Brain pericyte (primary cell): Measurements from ENCODE around the gene MMP3.

ENCODE experiments used
- DNase-seq: peaks from one replicate; pipeline ENCODE4 v3.0.0-alpha.2; 2012; ENCODE audit warnings: low read depth, low spot score

Gene MMP3

GRCh38 chr11:102832612-102833011 is 10.8 kb downstream of the MMP3 start:
- DNase-seq: no peak

GRCh38 chr11:102831489-102832440 is 11.6 kb downstream of the MMP3 start:
- peak; percentile 18 for DNase-seq

GRCh38 chr11:102831128-102831488 is 12.3 kb downstream of the MMP3 start:
- no peak for DNase-seq

- DNase-seq: no peak
These were observed 13.2 kb downstream of the MMP3 start for GRCh38 chr11:102830001-102830727.

- no peak for DNase-seq
These were observed 14.0 kb downstream of the MMP3 start for GRCh38 chr11:102829316-102830000.

- DNase-seq: no peak
These were observed 18.9 kb downstream of the MMP3 start for GRCh38 chr11:102824556-102824955.

GRCh38 chr11:102819491-102819890 is 23.9 kb downstream of the MMP3 start:
- DNase-seq: no peak

GRCh38 chr11:102813484-102813883 is 29.9 kb downstream of the MMP3 start:
- no peak for DNase-seq

- no peak for DNase-seq
These were observed 31.2 kb downstream of the MMP3 start for GRCh38 chr11:102812188-102812587.

GRCh38 chr11:102810950-102811660 is 32.3 kb downstream of the MMP3 start:
- DNase-seq: no peak

GRCh38 chr11:102809971-102810370 is 33.4 kb downstream of the MMP3 start:
- DNase-seq: no peak

GRCh38 chr11:102807921-102808320 is 35.5 kb downstream of the MMP3 start:
- DNase-seq: no peak

GRCh38 chr11:102806296-102806695 is 37.1 kb downstream of the MMP3 start:
- no peak for DNase-seq

- no peak for DNase-seq
These were observed 41.1 kb downstream of the MMP3 start for GRCh38 chr11:102802341-102802740.

- DNase-seq: no peak
These were observed 42.6 kb downstream of the MMP3 start for GRCh38 chr11:102800767-102801166.

- no peak for DNase-seq
These were observed 43.6 kb downstream of the MMP3 start for GRCh38 chr11:102799681-102800340.

GRCh38 chr11:102798012-102798746 is 45.2 kb downstream of the MMP3 start, which contains the start of gene MMP1:
Gene MMP1, minus strand, starts transcription at chr11:102798160. Its CDS starts 68 bp downstream, at chr11:102798092.
- no peak for DNase-seq

GRCh38 chr11:102794382-102794781 is 49.0 kb downstream of the MMP3 start:
- no peak for DNase-seq

GRCh38 chr11:102793677-102794290 is 49.6 kb downstream of the MMP3 start:
- DNase-seq: no peak

- DNase-seq: no peak
These were observed 50.8 kb downstream of the MMP3 start for GRCh38 chr11:102792604-102793003.
